Neuronal stem cell (in vitro differentiated cells): ENCODE results near the gene CERK. TPM values are rescaled to one million over a fixed set of nuclear protein-coding genes. Genes with fewer than 3 reads are reported as not detected.
"Not testable (repeated sequence)": the region's sequence is repeated elsewhere in the genome, so short reads cannot be mapped to it uniquely, and the experiment has no call there.

ENCODE experiments used
- DNase-seq: peaks from one replicate; pipeline ENCODE4 v3.0.0-alpha.2; 2013; ENCODE audit warnings: low spot score
- H2AFZ ChIP-seq: one replicate; pipeline ENCODE4 v1.6.1; 2013; ENCODE audit warnings: mild to moderate bottlenecking, low read length, inconsistent platforms
- H2AK5ac ChIP-seq: 2 replicates; pipeline ENCODE4 v1.6.1; 2013; ENCODE audit warnings: low read depth, mild to moderate bottlenecking, inconsistent platforms, low read length, moderate library complexity, mixed read lengths
- H2BK120ac ChIP-seq: 2 replicates; pipeline ENCODE4 v1.6.1; 2013; ENCODE audit warnings: low read depth, mild to moderate bottlenecking, inconsistent platforms, low read length, moderate library complexity, mixed read lengths
- H2BK12ac ChIP-seq: one replicate; pipeline ENCODE4 v1.6.1; 2013; ENCODE audit warnings: low read length, inconsistent platforms
- H2BK15ac ChIP-seq: 2 replicates; pipeline ENCODE4 v1.6.1; 2013; ENCODE audit warnings: mild to moderate bottlenecking, low read length, inconsistent platforms, mixed read lengths
- H2BK5ac ChIP-seq: one replicate; pipeline ENCODE4 v1.6.1; 2013; ENCODE audit warnings: inconsistent platforms, mild to moderate bottlenecking, low read length, moderate library complexity
- H3K14ac ChIP-seq: one replicate; pipeline ENCODE4 v1.6.1; 2013; ENCODE audit warnings: low read length, inconsistent platforms
- H3K18ac ChIP-seq: 2 replicates; pipeline ENCODE4 v1.6.1; 2013; ENCODE audit warnings: low read length, inconsistent platforms
- H3K23ac ChIP-seq: 2 replicates; pipeline ENCODE4 v1.6.1; 2013; ENCODE audit warnings: low read depth, mild to moderate bottlenecking, mixed read lengths, low read length, inconsistent platforms; ENCODE audit not compliant: poor library complexity
- H3K27ac ChIP-seq: replicated peaks from 3 replicates; pipeline ENCODE4 v1.5.1; 2013; ENCODE audit warnings: low read length, inconsistent platforms
- H3K27me3 ChIP-seq, 3 experiments: 2 replicates each; pipeline ENCODE4 v1.6.1; 2013; ENCODE audit warnings: low read length in 3 of 3, mild to moderate bottlenecking in 2 of 3, inconsistent platforms in 1 of 3, low read depth in 1 of 3, mixed read lengths in 1 of 3, moderate library complexity in 1 of 3; ENCODE audit not compliant: control insufficient read depth in 3 of 3, insufficient read depth in 3 of 3
- H3K36me3 ChIP-seq, 2 donors: replicated peaks in 1 of 2; 2 replicates each; pipeline ENCODE4 v1.6.1; 2013; ENCODE audit warnings: low read length in 2 of 2; ENCODE audit not compliant: control insufficient read depth in 2 of 2, insufficient read depth in 2 of 2
- H3K4ac ChIP-seq: 2 replicates; pipeline ENCODE4 v1.6.1; 2013; ENCODE audit warnings: inconsistent platforms, mild to moderate bottlenecking, low read length, moderate library complexity
- H3K4me1 ChIP-seq, 2 donors: 1 replicate in 1 of 2; 2 replicates in 1 of 2; pipeline ENCODE4 v1.6.1; 2013; ENCODE audit warnings: low read length in 2 of 2, low read depth in 1 of 2; ENCODE audit not compliant: control insufficient read depth in 2 of 2, insufficient read depth in 1 of 2
- H3K4me2 ChIP-seq: one replicate; pipeline ENCODE4 v1.6.1; 2013; ENCODE audit warnings: mild to moderate bottlenecking, low read length, inconsistent platforms; ENCODE audit not compliant: insufficient read depth, poor library complexity, severe bottlenecking
- H3K4me3 ChIP-seq, 2 donors: 2 replicates each; pipeline ENCODE4 v1.5.1; 2013; ENCODE audit warnings: low read length in 2 of 2, mild to moderate bottlenecking in 2 of 2, inconsistent platforms in 1 of 2, moderate library complexity in 1 of 2
- H3K79me1 ChIP-seq: one replicate; pipeline ENCODE4 v1.6.1; 2013; ENCODE audit warnings: low read depth, mild to moderate bottlenecking, inconsistent platforms, low read length, moderate library complexity
- H3K9ac ChIP-seq: one replicate; pipeline ENCODE4 v1.6.1; 2013; ENCODE audit warnings: mild to moderate bottlenecking, low read depth, low read length, inconsistent platforms; ENCODE audit not compliant: poor library complexity
- H3K9me3 ChIP-seq, 2 donors: replicated peaks in 1 of 2; 2 replicates each; pipeline versions ENCODE3 to v1.6.1; 2013; ENCODE audit warnings: low read length in 2 of 2, mild to moderate bottlenecking in 2 of 2, inconsistent platforms in 1 of 2, low read depth in 1 of 2, mixed read lengths in 1 of 2, moderate library complexity in 1 of 2; ENCODE audit not compliant: control insufficient read depth in 2 of 2, insufficient read depth in 1 of 2
- H4K8ac ChIP-seq: one replicate; pipeline ENCODE4 v1.6.1; 2013; ENCODE audit warnings: low read depth, mild to moderate bottlenecking, inconsistent platforms, low read length, moderate library complexity
- H4K91ac ChIP-seq: one replicate; pipeline ENCODE4 v1.6.1; 2013; ENCODE audit warnings: low read length, low read depth, mild to moderate bottlenecking, inconsistent platforms; ENCODE audit not compliant: poor library complexity
- WGBS, 2 donors: extraction: QIAGEN DNeasy Blood & Tissue Kit; methylation state at CpG; one replicate each; pipeline ENCODE4 v1.1.7; 2013; ENCODE audit warnings: missing lambda C conversion rate in 2 of 2, mixed read lengths in 1 of 2; ENCODE audit not compliant: insufficient read length in 2 of 2, insufficient replicate concordance in 1 of 2; ENCODE audit errors: extremely low coverage in 2 of 2; 5-methylcytosine and 5-hydroxymethylcytosine counted together
- polyA plus RNA-seq, 2 experiments: library from polyadenylated mRNA; stranded (reverse); fragments of 200-250 nt; gene quantifications; one replicate each; pipeline ENCODE4 v1.2.3, GENCODE V29; 2013

Gene CERK
- polyA plus RNA-seq (2013, experiment 1 of 2): 50.9 TPM
- 51.4 TPM for polyA plus RNA-seq (2013, experiment 2 of 2)

- peaks cover 21 to 23% of the 10 kb centered on the region in 2 donors for H3K4me1 ChIP-seq
- peak within 1 kb of the TSS; percentile 89 for H3K23ac ChIP-seq
- H3K18ac ChIP-seq: peak within 1 kb of the TSS; percentile 99
- peak within 1 kb of the TSS; percentile 56 for H2BK120ac ChIP-seq
- peak within 1 kb of the TSS; percentile 78 for H3K4ac ChIP-seq
- peaks cover 12% of the 10 kb centered on the region for H3K79me1 ChIP-seq
- peak within 1 kb of the TSS; percentile 63 for H2BK12ac ChIP-seq
- peaks cover 8 to 23% of the 10 kb centered on the region in 2 donors for H3K36me3 ChIP-seq
- no CpG with 5 or more reads among the region's 99 CpGs for WGBS, 2 donors
- H2BK5ac ChIP-seq: peak within 1 kb of the TSS; percentile 85
- peak within 1 kb of the TSS; percentile 48 for H4K8ac ChIP-seq
- H3K27ac ChIP-seq: peak within 1 kb of the TSS; percentile 56
- peak within 1 kb of the TSS; percentile 96 for H3K9ac ChIP-seq
- H2AK5ac ChIP-seq: peak within 1 kb of the TSS; percentile 92
- H2BK15ac ChIP-seq: peak within 1 kb of the TSS; percentile 99
- H3K9me3 ChIP-seq: no peaks in the 10 kb centered on the region
- H3K27me3 ChIP-seq: peaks cover 0 to 2% (median 0%) of the 10 kb centered on the region in 3 experiments
- peak within 1 kb of the TSS; percentile 94 for H3K4me2 ChIP-seq
- H3K4me3 ChIP-seq: peak within 1 kb of the TSS; percentile 72 to 98
- peak within 1 kb of the TSS; percentile 100 for H2AFZ ChIP-seq
- peak within 1 kb of the TSS; percentile 77 for H3K14ac ChIP-seq
- DNase-seq: peak; percentile 56
- peak within 1 kb of the TSS; percentile 81 for H4K91ac ChIP-seq
These were observed at the start of gene CERK for GRCh38 chr22:46737976-46738646. TSS of gene CERK (minus strand) at chr22:46738252. CDS start at chr22:46738148, 104 bp downstream.

- Histone ChIP-seq H2AFZ (no peak overlapping the region), H3K4me2 (no peak overlapping the region), H3K4me3 (no peak overlapping the region), H3K9ac (no peak overlapping the region), H3K4me1 (no peaks in the 10 kb centered on the region), H2AK5ac (no peak overlapping the region), H2BK120ac (no peak overlapping the region), H3K4ac (no peak overlapping the region), H3K9me3 (peaks cover 0 to 8% of the 10 kb centered on the region in 2 donors), H3K27me3 (no peaks in the 10 kb centered on the region), H3K36me3 (no peaks in the 10 kb centered on the region), H3K14ac (no peak overlapping the region), H3K18ac (no peak overlapping the region), H2BK5ac (no peak overlapping the region), H4K8ac (no peak overlapping the region), H4K91ac (no peak overlapping the region), H3K27ac (no peak overlapping the region), H3K79me1 (no peaks in the 10 kb centered on the region), H2BK15ac (no peak overlapping the region), H2BK12ac (no peak overlapping the region), H3K23ac (no peak overlapping the region)
- WGBS, 2 donors: no CpG with 5 or more reads among the region's 3 CpGs
- DNase-seq: no peak
These were observed 45.7 kb upstream of the CERK start for GRCh38 chr22:46783721-46784120.

- H4K8ac ChIP-seq, H2BK5ac ChIP-seq, DNase-seq, H2BK15ac ChIP-seq, H3K9me3 ChIP-seq, H4K91ac ChIP-seq, H2AK5ac ChIP-seq, H3K36me3 ChIP-seq, H3K27ac ChIP-seq, H2BK12ac ChIP-seq, H2BK120ac ChIP-seq, H3K23ac ChIP-seq, H3K9ac ChIP-seq, H3K79me1 ChIP-seq, H3K4ac ChIP-seq, H3K4me1 ChIP-seq, H3K14ac ChIP-seq, H3K4me2 ChIP-seq, H3K18ac ChIP-seq, H3K4me3 ChIP-seq, H2AFZ ChIP-seq, H3K27me3 ChIP-seq: not testable (repeated sequence)
- no CpG with 5 or more reads among the region's 10 CpGs for WGBS, 2 donors
These were observed 44.1 kb upstream of the CERK start for GRCh38 chr22:46782200-46782599.

- Histone ChIP-seq H2BK12ac (no peak overlapping the region), H3K4me1 (no peaks in the 10 kb centered on the region), H2BK15ac (no peak overlapping the region), H3K4me3 (no peak overlapping the region), H3K79me1 (peaks cover 4% of the 10 kb centered on the region), H2AK5ac (no peak overlapping the region), H4K8ac (no peak overlapping the region), H2AFZ (no peak overlapping the region), H3K27me3 (no peaks in the 10 kb centered on the region), H3K14ac (no peak overlapping the region), H3K4me2 (no peak overlapping the region), H3K27ac (no peak overlapping the region), H3K9me3 (peaks cover 0 to 7% of the 10 kb centered on the region in 2 donors), H3K23ac (no peak overlapping the region), H2BK120ac (no peak overlapping the region), H4K91ac (no peak overlapping the region), H3K18ac (no peak overlapping the region), H3K36me3 (no peaks in the 10 kb centered on the region), H3K4ac (no peak overlapping the region), H2BK5ac (no peak overlapping the region), H3K9ac (no peak overlapping the region)
- no peak for DNase-seq
- no CpG with 5 or more reads among the region's 9 CpGs for WGBS, 2 donors
These were observed 43.2 kb upstream of the CERK start for GRCh38 chr22:46781291-46781690.
